ENCODE data around the gene RHBDL1.
"Not testable (repeated sequence)": the region's sequence is repeated elsewhere in the genome, so short reads cannot be mapped to it uniquely, and the experiment has no call there.

Gene RHBDL1

GRCh38 chr16:684961-685696, 9.7 kb downstream of the RHBDL1 start:
- DNase-seq (ENCODE audit: low read depth) = no peak
- TF ChIP-seq CTCF (conservative IDR thresholded peaks at IDR 0.05; ENCODE audit: low read depth, low read length) = no peak
- no peak overlapping the region for H3K4me3 ChIP-seq (ENCODE audit: low read length)

DNA sequence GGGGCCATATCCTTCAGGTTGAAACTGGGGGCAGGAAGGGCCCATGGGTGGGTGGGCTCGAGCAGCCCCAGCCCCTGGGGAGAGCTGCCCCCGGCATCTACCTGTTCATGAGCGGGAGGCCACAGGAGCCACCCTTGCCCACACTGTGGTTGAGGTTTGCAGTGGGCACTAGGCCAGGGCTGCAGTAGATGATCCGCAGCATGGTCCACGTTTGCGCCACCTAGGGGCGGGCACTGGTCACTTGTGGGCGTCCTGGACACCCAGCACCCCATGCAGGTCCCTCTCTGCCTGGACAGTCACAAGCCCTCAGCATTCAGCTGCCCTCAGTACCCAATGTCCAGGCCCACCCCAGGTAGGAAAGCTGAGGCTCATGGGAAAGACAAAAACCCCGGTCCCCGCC, 10.5 kb downstream of the RHBDL1 start:
- no peak overlapping the region for H3K4me3 ChIP-seq (ENCODE audit: low read length)
- TF ChIP-seq CTCF (conservative IDR thresholded peaks at IDR 0.05; ENCODE audit: low read depth, low read length) = peak; percentile 61
- no peak for DNase-seq (ENCODE audit: low read depth)

DNA sequence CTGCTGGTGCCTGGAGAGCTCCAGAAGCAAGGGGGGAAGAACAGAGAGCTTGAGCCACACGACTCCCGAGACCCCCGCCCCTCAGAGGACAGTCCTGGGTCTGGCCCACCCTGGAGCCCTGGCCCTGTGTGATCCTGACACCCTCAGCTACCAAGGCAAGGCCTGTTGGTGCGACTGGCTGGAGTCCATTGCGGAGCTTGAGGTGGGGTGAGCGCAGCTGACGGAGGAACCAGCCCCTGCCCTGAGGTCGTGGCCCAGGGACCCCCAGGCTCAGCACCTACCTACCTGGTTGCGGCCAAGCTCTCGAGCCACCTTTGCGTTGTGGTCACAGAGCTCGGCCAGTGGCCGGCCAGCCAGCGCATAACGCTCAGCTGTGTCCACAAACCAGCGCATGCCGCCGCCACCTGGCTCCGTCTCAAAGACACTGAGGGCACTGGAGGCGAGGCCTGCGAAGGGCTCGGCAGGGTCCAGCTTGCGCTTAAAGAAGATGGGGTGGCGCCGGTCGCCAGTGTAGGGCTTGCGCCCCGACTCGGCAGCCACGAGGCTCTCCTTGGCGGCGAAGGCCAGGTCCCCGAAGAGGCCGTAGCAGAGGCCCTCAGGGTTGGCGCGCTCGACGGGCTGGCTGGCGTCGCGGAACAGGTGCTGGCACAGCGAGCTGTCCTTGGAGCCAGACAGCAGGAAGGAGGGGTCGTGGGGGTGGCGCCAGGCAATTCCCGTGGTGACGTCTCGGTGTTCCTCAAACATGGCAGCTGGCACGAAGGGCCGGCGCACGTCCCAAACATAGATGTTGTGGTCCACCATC, 11.2 kb downstream of the RHBDL1 start:
- no peak overlapping the region for H3K4me3 ChIP-seq (ENCODE audit: low read length)
- DNase-seq (ENCODE audit: low read depth) = no peak
- no peak for TF ChIP-seq CTCF (conservative IDR thresholded peaks at IDR 0.05; ENCODE audit: low read depth, low read length)

GRCh38 chr16:687499-687898, 12.0 kb downstream of the RHBDL1 start:
- no peak overlapping the region for H3K4me3 ChIP-seq (ENCODE audit: low read length)
- no peak for DNase-seq (ENCODE audit: low read depth)
- no peak for TF ChIP-seq CTCF (conservative IDR thresholded peaks at IDR 0.05; ENCODE audit: low read depth, low read length)

DNA sequence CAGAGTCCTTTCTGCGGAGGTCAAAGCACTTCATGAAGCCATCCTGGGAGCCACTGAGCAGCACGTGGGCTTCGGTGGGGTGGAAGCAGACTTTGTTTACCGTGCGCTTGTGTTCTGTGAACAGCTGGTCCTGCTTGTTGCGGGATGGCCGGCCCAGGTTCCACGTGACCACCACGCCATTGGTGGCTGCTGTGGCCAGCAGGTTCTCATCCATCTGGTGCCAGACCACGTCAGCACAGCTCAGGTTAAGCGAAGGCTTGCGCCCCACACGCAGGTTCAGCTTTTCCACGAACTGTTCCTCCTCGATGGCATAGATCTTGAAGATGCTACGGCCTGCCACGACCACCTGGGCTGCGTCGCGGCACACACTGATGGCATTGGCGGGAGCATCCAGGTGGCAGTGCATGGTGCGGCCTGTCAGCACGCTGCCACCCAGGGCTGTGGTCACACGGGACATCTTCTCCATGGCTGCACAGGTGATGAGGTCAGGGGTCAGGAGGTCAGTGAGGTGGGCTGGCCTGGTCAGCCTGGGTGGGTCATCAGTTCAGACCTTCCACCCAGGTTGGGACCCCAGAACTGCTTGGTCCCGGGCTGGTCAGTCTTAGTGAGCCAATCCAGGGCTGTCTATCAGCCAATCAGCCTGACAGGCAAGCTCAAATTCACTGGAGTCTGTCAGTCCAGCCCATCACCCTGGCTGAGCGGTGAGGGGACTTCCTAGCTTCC, 13.9 kb downstream of the RHBDL1 start:
- DNase-seq (ENCODE audit: low read depth) = no peak
- H3K4me3 ChIP-seq (ENCODE audit: low read length) = peak overlapping the region; percentile 78
- no peak for TF ChIP-seq CTCF (conservative IDR thresholded peaks at IDR 0.05; ENCODE audit: low read depth, low read length)

DNA sequence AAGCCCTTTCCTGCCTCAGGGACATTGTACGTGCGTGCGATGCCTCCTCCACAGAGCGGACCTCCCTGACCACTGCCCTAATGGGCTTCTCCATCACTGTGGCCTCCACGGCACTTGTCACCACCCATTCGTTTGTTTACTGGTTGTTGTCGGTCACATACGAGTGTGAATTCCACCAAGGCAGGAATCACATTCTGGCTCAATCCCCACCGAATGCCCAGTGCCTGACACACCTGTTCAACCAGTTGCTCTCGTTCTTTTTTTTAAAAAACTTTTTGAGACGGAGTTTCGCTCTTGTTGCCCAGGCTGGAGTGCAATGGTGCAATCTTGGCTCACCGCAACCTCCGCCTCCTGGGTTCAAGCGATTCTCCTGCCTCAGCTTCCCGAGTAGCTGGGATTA, 15.8 kb downstream of the RHBDL1 start:
- H3K4me3 ChIP-seq (ENCODE audit: low read length); DNase-seq (ENCODE audit: low read depth): not testable (repeated sequence)

DNA sequence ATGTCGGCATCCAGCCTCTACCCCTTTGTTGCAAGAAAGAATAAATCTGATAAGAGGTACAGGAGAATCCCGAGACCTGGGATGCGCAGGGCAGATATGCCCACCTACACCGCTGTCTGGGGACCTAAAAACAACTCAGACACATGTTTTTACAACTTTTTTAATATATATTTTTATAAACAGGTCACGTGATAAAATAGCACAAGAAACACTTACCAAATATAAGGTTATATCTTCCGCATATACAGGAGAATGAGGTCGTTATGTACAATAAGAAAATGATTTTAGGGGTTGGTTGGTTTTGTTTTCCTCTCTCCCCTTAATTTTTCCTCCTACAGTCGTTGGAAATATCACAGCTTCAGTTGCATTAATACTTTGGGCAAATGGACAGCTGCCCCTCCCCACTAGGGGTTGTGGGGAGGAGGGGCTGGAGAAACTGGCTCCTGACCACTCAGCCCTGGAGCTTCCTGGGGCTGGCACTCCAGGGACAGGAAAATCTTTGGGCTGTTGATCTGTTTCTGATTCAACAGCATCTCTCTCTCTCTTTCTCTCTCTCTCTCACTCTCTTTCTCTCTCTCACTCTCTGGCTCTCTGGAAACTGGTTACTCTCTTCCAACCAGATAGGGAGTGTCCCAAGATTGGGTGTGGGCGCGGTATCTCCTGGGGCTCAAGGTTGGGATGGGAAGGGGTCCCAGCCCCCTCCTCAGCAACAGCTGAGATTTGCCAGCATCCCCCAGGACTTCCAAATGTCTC, 17.1 kb downstream of the RHBDL1 start:
- DNase-seq (ENCODE audit: low read depth) = no peak
- H3K4me3 ChIP-seq (ENCODE audit: low read length) = no peak overlapping the region
- no peak for TF ChIP-seq CTCF (conservative IDR thresholded peaks at IDR 0.05; ENCODE audit: low read depth, low read length)
